Kidney epithelial cell (primary cell): ENCODE measurements around the gene ABL2. TPM values are rescaled to one million over a fixed set of nuclear protein-coding genes. Genes with fewer than 3 reads are reported as not detected.

Source experiments
- DNase-seq: peaks from one replicate; pipeline ENCODE4 v3.0.0-alpha.2; 2010; ENCODE audit warnings: low read depth
- H3K27me3 ChIP-seq: 2 replicates; pipeline ENCODE4 v1.6.0; 2011; ENCODE audit warnings: low read length; ENCODE audit not compliant: control insufficient read depth, insufficient read depth
- H3K36me3 ChIP-seq: 2 replicates; pipeline ENCODE4 v1.5.1; 2011; ENCODE audit warnings: low read length; ENCODE audit not compliant: control insufficient read depth, insufficient read depth
- H3K4me3 ChIP-seq: 2 replicates; pipeline ENCODE4 v1.5.1; 2011; ENCODE audit warnings: low read depth, mild to moderate bottlenecking, control low read depth, low read length
- total RNA-seq: library from RNA; depleted of rRNA; stranded (reverse); fragments of >200 nt; gene quantifications from 2 replicates; pipeline ENCODE4 v1.2.3, GENCODE V29; 2015
- TF ChIP-seq, protein P1 (sequence below): IDR thresholded peaks from 2 replicates; pipeline ENCODE4 v1.5.1; 2011; ENCODE audit warnings: mild to moderate bottlenecking, moderate library complexity, low read length, control low read depth, inconsistent platforms; ENCODE audit not compliant: insufficient read depth, poor library complexity, severe bottlenecking

The ABL2 gene
- total RNA-seq, 1 donor from 2014 or later: 47.4 TPM

GRCh38 chr1:179195376-179195775 lies 34.1 kb downstream of the ABL2 start:
- TF ChIP-seq, protein P1, sequence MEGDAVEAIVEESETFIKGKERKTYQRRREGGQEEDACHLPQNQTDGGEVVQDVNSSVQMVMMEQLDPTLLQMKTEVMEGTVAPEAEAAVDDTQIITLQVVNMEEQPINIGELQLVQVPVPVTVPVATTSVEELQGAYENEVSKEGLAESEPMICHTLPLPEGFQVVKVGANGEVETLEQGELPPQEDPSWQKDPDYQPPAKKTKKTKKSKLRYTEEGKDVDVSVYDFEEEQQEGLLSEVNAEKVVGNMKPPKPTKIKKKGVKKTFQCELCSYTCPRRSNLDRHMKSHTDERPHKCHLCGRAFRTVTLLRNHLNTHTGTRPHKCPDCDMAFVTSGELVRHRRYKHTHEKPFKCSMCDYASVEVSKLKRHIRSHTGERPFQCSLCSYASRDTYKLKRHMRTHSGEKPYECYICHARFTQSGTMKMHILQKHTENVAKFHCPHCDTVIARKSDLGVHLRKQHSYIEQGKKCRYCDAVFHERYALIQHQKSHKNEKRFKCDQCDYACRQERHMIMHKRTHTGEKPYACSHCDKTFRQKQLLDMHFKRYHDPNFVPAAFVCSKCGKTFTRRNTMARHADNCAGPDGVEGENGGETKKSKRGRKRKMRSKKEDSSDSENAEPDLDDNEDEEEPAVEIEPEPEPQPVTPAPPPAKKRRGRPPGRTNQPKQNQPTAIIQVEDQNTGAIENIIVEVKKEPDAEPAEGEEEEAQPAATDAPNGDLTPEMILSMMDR: no peak

GRCh38 chr1:179194068-179194537 lies 35.4 kb downstream of the ABL2 start:
- no peak for DNase-seq
- Histone ChIP-seq H3K4me3 (no peak overlapping the region), H3K36me3 (no peaks in the 10 kb centered on the region), H3K27me3 (no peaks in the 10 kb centered on the region)
- TF ChIP-seq, protein P1: no peak

More at GRCh38 chr1:179195376-179195775, 34.1 kb downstream of the ABL2 start:
- no peaks in the 10 kb centered on the region for H3K36me3 ChIP-seq
- no peak overlapping the region for H3K4me3 ChIP-seq
- no peak for DNase-seq
- H3K27me3 ChIP-seq: no peaks in the 10 kb centered on the region

- H3K36me3 ChIP-seq: no peaks in the 10 kb centered on the region
- TF ChIP-seq, protein P1: no peak
- no peak overlapping the region for H3K4me3 ChIP-seq
- no peaks in the 10 kb centered on the region for H3K27me3 ChIP-seq
- no peak for DNase-seq
Observed at GRCh38 chr1:179190861-179191260, 38.6 kb downstream of the ABL2 start.

- H3K36me3 ChIP-seq: no peaks in the 10 kb centered on the region
- no peak overlapping the region for H3K4me3 ChIP-seq
- no peak for DNase-seq
- TF ChIP-seq, protein P1: no peak
- no peaks in the 10 kb centered on the region for H3K27me3 ChIP-seq
Observed at GRCh38 chr1:179187735-179188471, 41.6 kb downstream of the ABL2 start.

- no peaks in the 10 kb centered on the region for H3K27me3 ChIP-seq
- H3K4me3 ChIP-seq: no peak overlapping the region
- H3K36me3 ChIP-seq: no peaks in the 10 kb centered on the region
- TF ChIP-seq, protein P1: no peak
- DNase-seq: no peak
Observed at GRCh38 chr1:179187043-179187442, 42.4 kb downstream of the ABL2 start.

- H3K36me3 ChIP-seq: no peaks in the 10 kb centered on the region
- no peaks in the 10 kb centered on the region for H3K27me3 ChIP-seq
- no peak for DNase-seq
- TF ChIP-seq, protein P1: no peak
- H3K4me3 ChIP-seq: no peak overlapping the region
Observed at GRCh38 chr1:179184403-179184802, 45.1 kb downstream of the ABL2 start.
